Endothelial cell of umbilical vein (primary cell): Measurements from ENCODE around the gene CCDC60. TPM values are rescaled to one million over a fixed set of nuclear protein-coding genes. Genes with fewer than 3 reads are reported as not detected.

Experiments
- BruUV-seq: library from RNA; stranded (reverse); fragments of 400-500 nt; replicated peaks from 2 replicates; lab custom pipeline; 2021; lab: Mats Ljungman, UMichigan
- CTCF ChIA-PET: fragments of 300-600, 350-600 bp; sonication (Branson Sonifier 250); formaldehyde crosslinking; loops from one replicate; lab custom pipeline; 2021; ENCODE audit warnings: antibody characterized with exemption, inconsistent platforms; lab: Charles Lee
- POLR2A ChIA-PET: fragments of 300-600, 350-600 bp; sonication (Branson Sonifier 250); formaldehyde crosslinking; loops from one replicate; lab custom pipeline; 2021; ENCODE audit warnings: antibody characterized with exemption, inconsistent platforms; lab: Charles Lee
- DNase-seq: peaks from one replicate; pipeline ENCODE4 v3.0.0-alpha.2; 2011; ENCODE audit warnings: low read depth, low spot score
- FAIRE-seq: peaks from 2 replicates; lab custom pipeline; 2011; peaks lifted over from hg19 to GRCh38; lab: Jason Lieb, UNC
- H2AFZ ChIP-seq: 2 replicates; pipeline ENCODE4 v1.6.0; 2012; ENCODE audit warnings: low read depth, low read length, control low read depth, inconsistent platforms
- H3K27ac ChIP-seq: 2 replicates; pipeline ENCODE4 v1.5.1; 2011; ENCODE audit warnings: low read depth, mild to moderate bottlenecking, control low read depth, low read length, moderate library complexity; ENCODE audit not compliant: insufficient read depth
- H3K27me3 ChIP-seq, 2 experiments: 2 replicates each; pipeline versions ENCODE4 v1.6.0 to v1.6.1; 2011; ENCODE audit warnings: low read length in 2 of 2, mixed read lengths in 1 of 2; ENCODE audit not compliant: control insufficient read depth in 2 of 2, insufficient read depth in 2 of 2
- H3K36me3 ChIP-seq, 2 experiments: 2 replicates in 1 of 2; 3 replicates in 1 of 2; pipeline ENCODE4 v1.5.1; 2011; ENCODE audit warnings: low read length in 2 of 2, mild to moderate bottlenecking in 1 of 2, moderate library complexity in 1 of 2; ENCODE audit not compliant: control insufficient read depth in 2 of 2, insufficient read depth in 2 of 2; ENCODE audit errors: extremely low read depth in 1 of 2
- H3K4me1 ChIP-seq: 3 replicates; pipeline ENCODE4 v1.5.1; 2011; ENCODE audit warnings: mild to moderate bottlenecking, low read length; ENCODE audit not compliant: control insufficient read depth, insufficient read depth; ENCODE audit errors: extremely low read depth
- H3K4me2 ChIP-seq: 2 replicates; pipeline ENCODE4 v1.6.1; 2011; ENCODE audit warnings: low read length, control low read depth, mixed read lengths; ENCODE audit not compliant: insufficient read depth
- H3K4me3 ChIP-seq, 3 experiments: fragments of 200-600 bp in 1 of 3; sonication (generic), shearing (Covaris generic) in 1 of 3; replicated peaks in 1 of 3; 2 replicates each; pipeline ENCODE4 v1.5.1; 2011 to 2016; ENCODE audit warnings: control low read depth in 3 of 3, low read length in 3 of 3, mild to moderate bottlenecking in 2 of 3, inconsistent platforms in 1 of 3, low read depth in 1 of 3, moderate library complexity in 1 of 3; ENCODE audit not compliant: insufficient read depth in 1 of 3
- H3K79me2 ChIP-seq: 2 replicates; pipeline ENCODE4 v1.6.0; 2012; ENCODE audit warnings: low read length, inconsistent platforms; ENCODE audit not compliant: control insufficient read depth, insufficient read depth
- H3K9ac ChIP-seq: replicated peaks from 2 replicates; pipeline ENCODE3; 2011; ENCODE audit warnings: low read length, control low read depth; ENCODE audit not compliant: insufficient read depth; ENCODE audit errors: extremely low read depth
- H3K9me1 ChIP-seq: replicated peaks from 3 replicates; pipeline ENCODE4 v1.6.0; 2011; ENCODE audit warnings: mild to moderate bottlenecking, low read length; ENCODE audit not compliant: control insufficient read depth, insufficient read depth; ENCODE audit errors: extremely low read depth
- H3K9me3 ChIP-seq: replicated peaks from 2 replicates; pipeline ENCODE4 v1.5.1; 2012; ENCODE audit warnings: low read length, inconsistent platforms; ENCODE audit not compliant: control insufficient read depth, insufficient read depth
- H4K20me1 ChIP-seq: replicated peaks from 2 replicates; pipeline ENCODE3; 2011; ENCODE audit warnings: mild to moderate bottlenecking, low read length; ENCODE audit not compliant: control insufficient read depth, insufficient read depth; ENCODE audit errors: extremely low read depth
- EZH2 ChIP-seq: IDR thresholded peaks from 2 replicates; pipeline ENCODE4 v1.6.1; 2012; ENCODE audit warnings: borderline replicate concordance, low read depth, mild to moderate bottlenecking, moderate library complexity, low read length, inconsistent platforms; ENCODE audit not compliant: severe bottlenecking
- FOS ChIP-seq: IDR thresholded peaks from 2 replicates; pipeline ENCODE4 v1.6.1; 2011; ENCODE audit warnings: mild to moderate bottlenecking, low read length, moderate library complexity, borderline replicate concordance; ENCODE audit not compliant: insufficient read depth
- GATA2 ChIP-seq: IDR thresholded peaks from 2 replicates; pipeline ENCODE4 v1.7.0; 2011; ENCODE audit warnings: low read depth, mild to moderate bottlenecking, moderate library complexity, mixed read lengths, low read length; ENCODE audit not compliant: insufficient read length, insufficient read depth
- JUN ChIP-seq: IDR thresholded peaks from 2 replicates; pipeline ENCODE4 v1.6.1; 2011; ENCODE audit warnings: borderline replicate concordance, low read depth; ENCODE audit not compliant: insufficient read length, insufficient read depth
- MYC ChIP-seq: IDR thresholded peaks from one replicate; pipeline ENCODE4 v1.6.1; 2011; ENCODE audit warnings: mild to moderate bottlenecking, low read depth, low read length
- POLR2A ChIP-seq: IDR thresholded peaks from 2 replicates; pipeline ENCODE4 v1.6.1; 2012; ENCODE audit warnings: low read depth, mild to moderate bottlenecking, control low read depth, low read length
- POLR2AphosphoS5 ChIP-seq: IDR thresholded peaks from 2 replicates; pipeline ENCODE4 v1.6.1; 2012; ENCODE audit warnings: low read depth, mild to moderate bottlenecking, control low read depth, low read length, moderate library complexity; ENCODE audit not compliant: insufficient read depth
- dilution Hi-C: fragments of 300-500 bp; cut with MboI; formaldehyde crosslinking; loops from one replicate; pipeline ENCODE4 v1.15.0; 2019; ENCODE audit warnings: low sequenced_read_pairs; ENCODE audit not compliant: extremely low pct_ligation_motif_present
- intact Hi-C: fragments of 100-400 bp; cut with micrococcal nuclease; formaldehyde crosslinking; loops from one replicate; pipeline ENCODE4 v1.10.0; 2022
- polyA plus RNA-seq, 4 experiments: library from polyadenylated mRNA; depleted of rRNA in 3 of 4; stranded (reverse) in 3 of 4; unstranded in 1 of 4; fragments of >200 nt; gene quantifications; 2 replicates each; pipeline versions ENCODE4 v1.2.1 to v1.2.3, GENCODE V29; 2011 to 2012; ENCODE audit warnings: missing spikeins in 1 of 4
- total RNA-seq: library from RNA; stranded (reverse); gene quantifications from 2 replicates; pipeline ENCODE4 v1.2.3, GENCODE V29; 2021
- TF ChIP-seq, protein P1 (sequence below): IDR thresholded peaks from 2 replicates; pipeline ENCODE4 v1.6.1; 2011; ENCODE audit not compliant: insufficient read depth, insufficient read length
- TF ChIP-seq, protein P2 (sequence below), 2 donors: IDR thresholded peaks; 1 replicate in 1 of 2; 2 replicates in 1 of 2; pipeline ENCODE4 v1.5.1; 2011; ENCODE audit warnings: low read length in 2 of 2, mild to moderate bottlenecking in 2 of 2, moderate library complexity in 2 of 2, control low read depth in 1 of 2, inconsistent platforms in 1 of 2, low read depth in 1 of 2; ENCODE audit not compliant: insufficient read depth in 1 of 2; ENCODE audit errors: extremely low read depth in 1 of 2

Gene CCDC60
- total and polyA plus RNA-seq, 2 donors (not counting 3 experiments of a cell fraction or from before 2014, with no cell fraction given) = not detected

DNA sequence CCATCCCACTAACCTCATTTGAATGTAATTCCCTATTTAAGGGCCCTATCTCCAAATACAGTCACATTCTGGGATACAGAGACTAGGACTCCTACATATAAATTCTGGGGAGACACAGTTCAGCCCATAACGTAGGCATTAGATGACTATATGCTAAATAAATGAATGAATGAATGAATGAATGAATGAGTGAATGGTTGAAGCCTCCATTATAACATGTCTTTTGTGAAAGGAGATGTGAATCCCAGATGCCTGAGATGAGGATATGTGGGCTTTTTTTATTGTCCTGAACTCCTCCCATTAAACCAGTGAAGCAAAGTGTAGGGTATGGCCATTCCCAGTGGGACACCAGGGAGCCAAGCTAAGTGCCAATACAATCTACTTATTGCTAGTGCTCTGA is 238.6 kb downstream of the CCDC60 start:
- Histone ChIP-seq H2AFZ (no peak overlapping the region), H3K4me3 (no peak overlapping the region), H3K9me1 (no peaks in the 10 kb centered on the region), H3K9me3 (no peaks in the 10 kb centered on the region), H4K20me1 (no peaks in the 10 kb centered on the region), H3K79me2 (no peaks in the 10 kb centered on the region), H3K27ac (no peak overlapping the region), H3K27me3 (no peaks in the 10 kb centered on the region), H3K4me1 (no peaks in the 10 kb centered on the region), H3K4me2 (no peak overlapping the region), H3K36me3 (no peaks in the 10 kb centered on the region), H3K9ac (no peak overlapping the region)
- dilution Hi-C loops = no loop called here
- CTCF ChIA-PET = no interaction called here
- intact Hi-C loops = no loop called here
- POLR2A ChIA-PET = no interaction called here
- no peak for FAIRE-seq
- no peak for DNase-seq
- no TSS peak for BruUV-seq
- TF ChIP-seq, protein P1, sequence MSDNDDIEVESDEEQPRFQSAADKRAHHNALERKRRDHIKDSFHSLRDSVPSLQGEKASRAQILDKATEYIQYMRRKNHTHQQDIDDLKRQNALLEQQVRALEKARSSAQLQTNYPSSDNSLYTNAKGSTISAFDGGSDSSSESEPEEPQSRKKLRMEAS = no peak
- TF ChIP-seq EZH2 (no peak), GATA2 (no peak), MYC (no peak), JUN (no peak), POLR2A (no peak), FOS (no peak), POLR2AphosphoS5 (no peak)
- TF ChIP-seq, protein P2, sequence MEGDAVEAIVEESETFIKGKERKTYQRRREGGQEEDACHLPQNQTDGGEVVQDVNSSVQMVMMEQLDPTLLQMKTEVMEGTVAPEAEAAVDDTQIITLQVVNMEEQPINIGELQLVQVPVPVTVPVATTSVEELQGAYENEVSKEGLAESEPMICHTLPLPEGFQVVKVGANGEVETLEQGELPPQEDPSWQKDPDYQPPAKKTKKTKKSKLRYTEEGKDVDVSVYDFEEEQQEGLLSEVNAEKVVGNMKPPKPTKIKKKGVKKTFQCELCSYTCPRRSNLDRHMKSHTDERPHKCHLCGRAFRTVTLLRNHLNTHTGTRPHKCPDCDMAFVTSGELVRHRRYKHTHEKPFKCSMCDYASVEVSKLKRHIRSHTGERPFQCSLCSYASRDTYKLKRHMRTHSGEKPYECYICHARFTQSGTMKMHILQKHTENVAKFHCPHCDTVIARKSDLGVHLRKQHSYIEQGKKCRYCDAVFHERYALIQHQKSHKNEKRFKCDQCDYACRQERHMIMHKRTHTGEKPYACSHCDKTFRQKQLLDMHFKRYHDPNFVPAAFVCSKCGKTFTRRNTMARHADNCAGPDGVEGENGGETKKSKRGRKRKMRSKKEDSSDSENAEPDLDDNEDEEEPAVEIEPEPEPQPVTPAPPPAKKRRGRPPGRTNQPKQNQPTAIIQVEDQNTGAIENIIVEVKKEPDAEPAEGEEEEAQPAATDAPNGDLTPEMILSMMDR (IDR thresholded peaks at IDR 0.05; ENCODE audit: extremely low read depth in 1 of 2, insufficient read depth in 1 of 2, low read depth in 1 of 2, low read length in 2 of 2) = no peak
